Muscle of back (tissue), 11 donors: ENCODE data around the gene SLC25A21. TPM values are rescaled to one million over a fixed set of nuclear protein-coding genes. Genes with fewer than 3 reads are reported as not detected.
A peak's percentile ranks its signal among the peaks of the same experiment; 100 is the strongest.

ENCODE experiments used
- DNase-seq, 3 donors: peaks; one replicate each; pipeline versions ENCODE4 v3.0.0 to v3.0.0-alpha.2; 2013
- polyA plus RNA-seq, 10 donors: library from polyadenylated mRNA; unstranded; fragments of 120-200 nt; gene quantifications; one replicate each; pipeline ENCODE4 v1.2.1, GENCODE V29; 2013; ENCODE audit not compliant: insufficient read length in 10 of 10

Gene SLC25A21
- polyA plus RNA-seq, 10 donors: 1.3 to 2.2 (median 1.6) TPM

DNA sequence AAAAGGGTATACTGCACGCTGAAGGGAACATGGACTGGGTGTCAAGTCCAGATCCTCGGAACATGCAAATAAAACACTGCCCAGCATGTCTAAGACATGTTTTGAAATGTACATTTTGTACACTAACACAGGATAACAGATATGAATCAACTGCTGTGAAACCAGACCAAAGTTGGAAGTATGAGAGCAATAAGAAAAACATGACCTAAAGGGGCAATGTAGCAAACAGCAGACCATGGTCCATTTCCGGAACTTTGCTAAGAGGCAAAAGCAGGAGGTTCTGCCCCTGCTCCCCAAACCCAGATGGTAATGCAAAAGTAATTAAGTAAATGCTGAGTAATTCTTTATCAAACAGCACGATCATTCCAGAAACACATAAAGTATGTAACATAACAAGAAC lies 125.2 kb downstream of the SLC25A21 start:
- no peak for DNase-seq

- DNase-seq: no peak
These were observed 125.6 kb downstream of the SLC25A21 start for GRCh38 chr14:37046815-37047214.

DNA sequence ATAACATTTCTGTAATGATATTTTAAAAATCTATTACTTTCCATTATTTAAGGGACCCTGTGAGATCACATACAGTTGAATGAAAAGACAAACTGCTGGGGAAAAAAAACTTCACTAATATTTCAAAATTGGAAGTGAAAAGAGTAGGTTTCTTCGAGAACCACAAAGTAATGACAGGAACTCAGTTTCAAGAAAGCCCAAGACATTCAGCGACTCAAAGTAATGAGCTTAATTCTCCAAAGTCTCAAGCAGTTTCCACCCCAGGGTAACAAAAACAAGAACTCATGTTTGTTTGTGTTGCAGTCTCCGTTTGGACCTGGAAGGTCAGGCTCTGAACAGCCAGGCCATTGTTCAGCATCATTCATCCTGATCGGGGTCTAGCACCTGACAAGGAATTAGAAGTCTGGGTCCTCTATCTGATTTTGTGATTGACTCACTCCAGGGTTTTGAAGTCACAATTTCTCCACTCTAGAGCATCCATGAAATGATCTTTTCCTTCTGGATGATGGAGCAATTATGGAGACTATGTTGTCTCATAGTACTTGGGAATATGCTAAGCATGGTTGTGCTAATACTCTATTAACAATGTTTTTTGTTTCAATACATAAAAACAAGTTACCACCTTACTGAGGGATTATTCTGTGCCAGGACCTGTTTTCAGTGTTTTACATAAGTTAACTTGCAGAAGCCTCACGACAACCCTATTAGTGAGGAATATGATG lies 126.9 kb downstream of the SLC25A21 start:
- DNase-seq: no peak

- DNase-seq: no peak
These were observed 134.6 kb downstream of the SLC25A21 start for GRCh38 chr14:37037636-37038387.

GRCh38 chr14:37036669-37037341 lies 135.6 kb downstream of the SLC25A21 start:
- no peak for DNase-seq

DNA sequence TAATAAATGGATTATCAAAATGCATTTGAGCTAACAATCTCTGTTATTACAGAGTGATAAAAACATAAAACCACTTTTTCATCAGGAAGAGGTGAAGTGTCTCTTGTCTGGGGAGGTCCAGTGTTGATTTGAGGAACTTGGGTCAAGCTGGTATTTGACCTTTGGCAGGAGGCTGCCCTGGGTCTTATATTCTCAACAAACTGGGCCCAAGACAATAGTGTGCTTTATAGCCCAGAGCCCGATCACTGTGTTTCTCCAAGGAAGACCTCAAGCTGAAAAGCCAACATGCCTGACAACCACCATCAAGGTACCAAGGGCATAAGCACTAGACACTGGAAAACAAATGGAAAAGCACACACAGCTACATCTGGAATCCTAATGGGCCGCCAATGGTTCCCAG lies 137.0 kb downstream of the SLC25A21 start:
- no peak for DNase-seq

DNA sequence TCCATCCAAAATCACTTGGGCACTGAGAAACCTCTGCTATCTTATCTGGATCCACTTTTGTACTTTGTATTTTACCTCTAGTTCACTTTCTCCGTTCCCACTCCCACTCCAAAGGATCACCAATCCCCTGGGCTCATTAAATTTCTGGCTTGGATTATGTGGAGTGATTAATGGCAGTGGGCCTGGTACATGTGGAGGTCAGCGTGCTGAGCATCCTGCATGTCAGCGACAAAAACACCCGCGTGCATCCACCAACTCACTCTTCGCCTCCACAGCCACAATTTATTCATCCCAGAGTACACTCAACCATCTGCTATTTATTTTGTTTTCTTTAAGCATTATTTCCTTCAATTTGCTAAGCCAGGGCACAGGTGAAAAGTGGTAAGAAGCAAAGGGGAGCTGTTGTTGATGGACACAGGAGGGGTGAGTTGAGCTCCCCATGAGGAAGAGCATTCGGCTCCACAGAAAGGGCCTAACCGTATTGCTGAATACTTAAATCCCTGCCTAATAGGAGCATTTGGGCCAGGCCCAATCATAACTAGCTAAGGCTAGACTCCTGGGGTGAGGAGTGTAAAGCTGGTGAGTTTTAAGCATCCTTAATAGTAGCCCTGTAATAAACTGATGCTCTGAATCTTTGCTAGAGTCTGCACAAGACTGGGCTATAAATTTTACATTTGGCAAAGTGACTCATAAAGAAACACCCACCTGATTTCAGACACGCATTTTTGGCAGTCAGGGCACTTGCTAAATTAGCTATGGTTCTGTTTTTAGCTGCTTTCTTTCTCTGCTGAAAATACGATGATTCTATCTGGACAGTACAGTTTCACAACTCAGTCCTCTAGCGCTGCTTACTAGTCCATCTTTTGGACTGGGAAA lies 137.8 kb downstream of the SLC25A21 start:
- DNase-seq: peak; percentile 41 to 76 (median 64)

DNA sequence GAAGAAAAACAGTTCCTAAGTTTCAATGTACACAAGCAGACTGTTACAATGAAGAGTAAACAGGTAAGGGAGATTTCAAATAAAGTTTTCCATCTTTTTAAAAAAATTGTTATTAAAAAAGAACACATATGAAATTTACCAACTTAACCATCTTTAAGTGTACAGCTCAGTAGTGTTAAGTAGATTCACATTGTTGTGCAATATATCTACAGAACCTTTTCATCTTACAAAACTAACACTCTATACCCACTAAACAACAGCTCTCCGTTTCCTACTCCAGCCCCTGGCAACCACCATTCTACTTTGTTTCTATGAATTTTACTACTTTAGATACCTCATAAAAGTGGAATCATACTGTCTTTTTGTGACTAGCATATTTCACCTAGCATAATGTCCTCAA lies 139.5 kb downstream of the SLC25A21 start:
- no peak for DNase-seq

- peak in 1 of 3 donors; percentile 57 for DNase-seq
These were observed 145.1 kb downstream of the SLC25A21 start for GRCh38 chr14:37027188-37027824.

GRCh38 chr14:37023875-37024565 lies 148.4 kb downstream of the SLC25A21 start:
- DNase-seq: no peak

GRCh38 chr14:37021390-37021789 lies 151.0 kb downstream of the SLC25A21 start:
- DNase-seq: no peak

- DNase-seq: no peak
These were observed 152.9 kb downstream of the SLC25A21 start for GRCh38 chr14:37019488-37019887.

DNA sequence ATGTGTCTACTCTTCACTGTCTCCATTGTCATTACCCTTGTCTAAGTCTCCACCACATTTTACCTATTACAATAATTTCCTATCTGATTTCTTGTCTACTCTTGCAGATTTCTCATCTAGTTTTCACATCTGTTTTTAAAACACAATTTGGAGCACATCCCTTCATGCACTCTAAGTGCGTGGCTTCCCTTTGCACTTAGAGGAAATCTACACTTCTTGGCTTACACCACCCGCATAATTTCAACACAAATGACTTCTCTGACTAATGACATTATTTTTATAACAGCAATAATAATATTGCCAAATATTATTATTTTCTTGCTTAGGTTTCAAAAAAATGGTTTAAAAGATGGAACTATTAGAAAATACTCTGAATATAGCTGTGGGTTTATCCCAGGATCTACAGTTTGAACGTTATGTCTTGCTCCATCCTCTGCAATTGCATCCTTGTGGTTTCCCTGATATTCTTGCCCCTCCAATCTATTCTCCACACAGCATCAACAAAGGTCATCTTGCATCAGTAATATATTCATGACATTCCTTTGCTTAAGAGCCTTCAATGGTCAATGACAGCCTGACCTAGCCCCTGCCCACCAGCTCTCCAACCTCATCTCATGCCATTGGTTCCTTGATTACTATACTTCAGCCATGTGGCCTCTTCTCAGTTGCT lies 153.7 kb downstream of the SLC25A21 start:
- no peak for DNase-seq

DNA sequence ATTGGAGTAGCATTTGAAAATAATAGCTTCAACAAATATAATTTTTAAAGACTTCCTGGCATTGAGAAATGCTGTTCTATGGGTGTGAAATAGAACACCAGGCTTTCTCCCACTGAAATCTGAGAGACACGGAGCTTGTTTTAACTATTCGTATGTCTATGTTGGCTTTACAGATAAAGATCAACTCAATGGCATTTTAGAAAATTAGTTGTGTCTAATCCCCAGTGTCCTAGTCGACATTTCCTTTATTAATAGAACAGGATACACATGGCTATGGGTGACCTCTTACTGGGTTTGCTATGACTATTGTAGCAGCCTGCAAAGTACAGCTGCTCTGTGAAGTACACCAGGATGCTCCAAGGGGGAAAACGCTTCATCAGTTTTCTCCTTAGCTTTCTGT lies 159.3 kb downstream of the SLC25A21 start:
- DNase-seq: no peak

GRCh38 chr14:36998686-36999085 lies 173.7 kb downstream of the SLC25A21 start:
- no peak for DNase-seq

DNA sequence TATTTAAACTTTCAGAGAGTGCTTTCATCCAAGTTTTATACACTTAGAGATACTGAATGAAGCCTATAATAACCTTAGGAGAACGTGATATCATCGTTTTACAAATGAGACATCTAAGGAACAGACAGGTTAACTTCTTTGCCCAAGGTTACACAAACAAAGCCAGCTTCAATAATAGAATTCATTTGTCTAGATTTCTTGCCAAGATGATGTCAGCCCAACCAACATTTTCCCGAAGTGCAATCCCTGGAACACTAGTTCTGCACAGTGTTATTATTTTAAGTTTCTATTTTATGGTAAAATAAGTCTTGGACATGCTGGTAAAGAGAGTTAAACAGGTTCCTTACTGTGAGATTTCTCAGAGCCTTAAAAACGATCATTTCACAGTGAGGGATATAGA lies 174.6 kb downstream of the SLC25A21 start:
- DNase-seq: peak in 2 of 3 donors; percentile 42 to 44

GRCh38 chr14:36996857-36997590 lies 175.4 kb downstream of the SLC25A21 start:
- DNase-seq: no peak

- DNase-seq: no peak
These were observed 176.1 kb downstream of the SLC25A21 start for GRCh38 chr14:36996133-36996856.

DNA sequence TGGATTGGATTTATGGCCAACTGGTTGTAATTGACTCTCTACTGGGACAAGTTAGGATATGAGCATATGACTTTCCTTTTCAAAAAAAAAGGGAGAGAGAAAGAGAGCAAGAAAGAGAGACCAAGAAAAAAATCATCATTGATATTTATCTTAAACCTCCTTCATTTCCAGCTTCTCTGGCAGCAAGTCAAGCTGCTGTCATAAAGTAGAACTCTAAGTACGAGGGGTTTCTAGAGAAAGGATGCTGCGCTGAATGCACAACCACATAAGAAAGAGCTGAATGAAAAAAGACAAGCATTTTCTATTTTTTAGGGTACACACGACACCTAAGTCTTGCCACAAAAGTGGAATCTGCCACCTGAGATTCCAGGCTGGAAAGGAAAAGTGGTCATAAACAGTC lies 182.6 kb downstream of the SLC25A21 start:
- DNase-seq: peak in 2 of 3 donors; percentile 29 to 60
